Neural cell (in vitro differentiated cells): ENCODE results near the gene PDE6H.

Source experiments
- EP300 ChIP-seq: fragments of 450-650 bp; conservative IDR thresholded peaks from 2 replicates; pipeline ENCODE4 v1.6.1; 2014; ENCODE audit warnings: antibody characterized with exemption, mild to moderate bottlenecking, moderate library complexity; ENCODE audit not compliant: poor library complexity, severe bottlenecking
- EZH2 ChIP-seq: fragments of 200-600, 300-800 bp; shearing (Covaris generic), sonication (generic); IDR thresholded peaks from 2 replicates; pipeline ENCODE4 v1.6.1; 2014; ENCODE audit warnings: antibody characterized with exemption, low read length, borderline replicate concordance, mild to moderate bottlenecking; ENCODE audit not compliant: insufficient read depth, poor library complexity, severe bottlenecking
- POLR2AphosphoS5 ChIP-seq: IDR thresholded peaks from 2 replicates; pipeline ENCODE4 v1.6.1; 2012
- TAF1 ChIP-seq: IDR thresholded peaks from 2 replicates; pipeline ENCODE4 v1.6.1; 2012; ENCODE audit warnings: low read depth
- TF ChIP-seq, protein P1 (sequence below): fragments of 450-650 bp; IDR thresholded peaks from 2 replicates; pipeline ENCODE4 v1.5.1; 2014; ENCODE audit warnings: antibody characterized with exemption, mild to moderate bottlenecking, moderate library complexity; ENCODE audit not compliant: poor library complexity, severe bottlenecking

DNA sequence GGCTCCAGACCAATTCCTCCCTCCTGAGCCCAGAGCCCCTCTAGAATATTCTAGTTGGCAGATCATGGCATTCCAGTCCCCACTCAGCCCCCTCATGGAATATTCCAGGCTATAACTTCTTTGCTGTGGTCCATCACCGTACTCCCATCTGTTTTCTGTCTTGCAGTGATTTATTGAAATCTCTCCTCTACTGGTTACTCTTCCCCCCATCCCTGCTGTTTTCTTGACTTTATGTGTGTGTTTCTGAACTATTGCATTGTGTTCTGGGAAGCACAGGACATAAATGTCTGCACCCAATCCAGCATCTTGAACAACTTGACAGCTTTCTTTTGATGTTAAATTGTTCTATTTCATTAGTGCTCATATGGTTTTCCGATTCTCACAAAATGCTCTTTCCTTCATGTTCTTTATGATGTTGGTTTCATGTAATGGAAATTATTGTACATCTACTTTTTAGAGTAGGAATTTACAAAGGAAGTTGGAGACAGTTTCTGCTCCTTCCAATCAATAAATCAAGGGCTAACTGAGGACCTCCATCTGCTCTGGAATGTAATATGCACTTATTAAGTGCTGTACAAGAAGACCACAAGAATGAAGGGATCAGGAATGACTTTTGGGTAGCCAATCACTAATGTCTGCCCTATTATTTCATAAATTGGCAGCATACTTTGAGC, 26.3 kb downstream of the PDE6H start:
- no peak for TF ChIP-seq POLR2AphosphoS5
- TF ChIP-seq, protein P1, sequence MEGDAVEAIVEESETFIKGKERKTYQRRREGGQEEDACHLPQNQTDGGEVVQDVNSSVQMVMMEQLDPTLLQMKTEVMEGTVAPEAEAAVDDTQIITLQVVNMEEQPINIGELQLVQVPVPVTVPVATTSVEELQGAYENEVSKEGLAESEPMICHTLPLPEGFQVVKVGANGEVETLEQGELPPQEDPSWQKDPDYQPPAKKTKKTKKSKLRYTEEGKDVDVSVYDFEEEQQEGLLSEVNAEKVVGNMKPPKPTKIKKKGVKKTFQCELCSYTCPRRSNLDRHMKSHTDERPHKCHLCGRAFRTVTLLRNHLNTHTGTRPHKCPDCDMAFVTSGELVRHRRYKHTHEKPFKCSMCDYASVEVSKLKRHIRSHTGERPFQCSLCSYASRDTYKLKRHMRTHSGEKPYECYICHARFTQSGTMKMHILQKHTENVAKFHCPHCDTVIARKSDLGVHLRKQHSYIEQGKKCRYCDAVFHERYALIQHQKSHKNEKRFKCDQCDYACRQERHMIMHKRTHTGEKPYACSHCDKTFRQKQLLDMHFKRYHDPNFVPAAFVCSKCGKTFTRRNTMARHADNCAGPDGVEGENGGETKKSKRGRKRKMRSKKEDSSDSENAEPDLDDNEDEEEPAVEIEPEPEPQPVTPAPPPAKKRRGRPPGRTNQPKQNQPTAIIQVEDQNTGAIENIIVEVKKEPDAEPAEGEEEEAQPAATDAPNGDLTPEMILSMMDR, result no peak
- TF ChIP-seq EZH2, result no peak
- no peak for TF ChIP-seq EP300
- TF ChIP-seq TAF1, result no peak
